Mesendoderm (in vitro differentiated cells): Measurements from ENCODE around the gene MYBPC2.

ENCODE experiments used
- DNase-seq: peaks from one replicate; pipeline ENCODE4 v3.0.0; 2013
- H2AK5ac ChIP-seq: 2 replicates; pipeline ENCODE4 v1.6.1; 2013; ENCODE audit warnings: low read length, inconsistent platforms
- H2BK120ac ChIP-seq: 2 replicates; pipeline ENCODE4 v1.6.1; 2013; ENCODE audit warnings: low read depth, mild to moderate bottlenecking, low read length, moderate library complexity, mixed read lengths
- H2BK15ac ChIP-seq: replicated peaks from 2 replicates; pipeline ENCODE4 v1.6.1; 2013; ENCODE audit warnings: low read depth, mild to moderate bottlenecking, moderate library complexity
- H2BK5ac ChIP-seq: 2 replicates; pipeline ENCODE4 v1.6.1; 2013; ENCODE audit warnings: low read length, inconsistent platforms
- H3K18ac ChIP-seq: 2 replicates; pipeline ENCODE4 v1.6.1; 2013; ENCODE audit warnings: mild to moderate bottlenecking, low read length, mixed read lengths
- H3K23ac ChIP-seq: one replicate; pipeline ENCODE4 v1.6.1; 2013; ENCODE audit warnings: low read length
- H3K27ac ChIP-seq: 2 replicates; pipeline ENCODE4 v1.5.1; 2013; ENCODE audit warnings: low read depth, mild to moderate bottlenecking, inconsistent platforms, low read length, moderate library complexity
- H3K27me3 ChIP-seq: 2 replicates; pipeline ENCODE4 v1.6.1; 2013; ENCODE audit warnings: low read length, control low read depth, mild to moderate bottlenecking, inconsistent platforms; ENCODE audit not compliant: insufficient read depth, poor library complexity
- H3K36me3 ChIP-seq: 2 replicates; pipeline ENCODE4 v1.6.1; 2013; ENCODE audit warnings: low read length, inconsistent platforms; ENCODE audit not compliant: control insufficient read depth, insufficient read depth
- H3K4ac ChIP-seq: one replicate; pipeline ENCODE4 v1.6.1; 2013; ENCODE audit warnings: low read depth, mild to moderate bottlenecking, low read length, moderate library complexity
- H3K4me1 ChIP-seq: 2 replicates; pipeline ENCODE4 v1.6.1; 2013; ENCODE audit warnings: low read depth, low read length, inconsistent platforms; ENCODE audit not compliant: control insufficient read depth
- H3K4me2 ChIP-seq: 2 replicates; pipeline ENCODE4 v1.6.1; 2013; ENCODE audit warnings: low read length
- H3K4me3 ChIP-seq: 2 replicates; pipeline ENCODE4 v1.5.1; 2013; ENCODE audit warnings: mild to moderate bottlenecking, low read length
- H3K56ac ChIP-seq: one replicate; pipeline ENCODE4 v1.6.1; 2013; ENCODE audit warnings: low read length
- H3K79me1 ChIP-seq: 2 replicates; pipeline ENCODE4 v1.6.1; 2013; ENCODE audit warnings: low read length, inconsistent platforms
- H3K79me2 ChIP-seq: 2 replicates; pipeline ENCODE4 v1.6.1; 2013; ENCODE audit warnings: mild to moderate bottlenecking, low read length; ENCODE audit not compliant: control insufficient read depth, insufficient read depth
- H3K9ac ChIP-seq: 2 replicates; pipeline ENCODE4 v1.6.1; 2013; ENCODE audit warnings: low read length, inconsistent platforms
- H4K5ac ChIP-seq: one replicate; pipeline ENCODE4 v1.6.1; 2013; ENCODE audit warnings: low read length
- H4K8ac ChIP-seq: one replicate; pipeline ENCODE4 v1.6.1; 2013; ENCODE audit warnings: low read depth, mild to moderate bottlenecking, control low read depth, low read length, moderate library complexity
- WGBS: extraction: QIAGEN DNeasy Blood & Tissue Kit; methylation state at CpG from one replicate; pipeline ENCODE4 v1.1.7; 2013; ENCODE audit warnings: low lambda C conversion rate, missing lambda C conversion rate; ENCODE audit not compliant: insufficient coverage; ENCODE audit errors: extremely low coverage; 5-methylcytosine and 5-hydroxymethylcytosine counted together

The MYBPC2 gene

DNA sequence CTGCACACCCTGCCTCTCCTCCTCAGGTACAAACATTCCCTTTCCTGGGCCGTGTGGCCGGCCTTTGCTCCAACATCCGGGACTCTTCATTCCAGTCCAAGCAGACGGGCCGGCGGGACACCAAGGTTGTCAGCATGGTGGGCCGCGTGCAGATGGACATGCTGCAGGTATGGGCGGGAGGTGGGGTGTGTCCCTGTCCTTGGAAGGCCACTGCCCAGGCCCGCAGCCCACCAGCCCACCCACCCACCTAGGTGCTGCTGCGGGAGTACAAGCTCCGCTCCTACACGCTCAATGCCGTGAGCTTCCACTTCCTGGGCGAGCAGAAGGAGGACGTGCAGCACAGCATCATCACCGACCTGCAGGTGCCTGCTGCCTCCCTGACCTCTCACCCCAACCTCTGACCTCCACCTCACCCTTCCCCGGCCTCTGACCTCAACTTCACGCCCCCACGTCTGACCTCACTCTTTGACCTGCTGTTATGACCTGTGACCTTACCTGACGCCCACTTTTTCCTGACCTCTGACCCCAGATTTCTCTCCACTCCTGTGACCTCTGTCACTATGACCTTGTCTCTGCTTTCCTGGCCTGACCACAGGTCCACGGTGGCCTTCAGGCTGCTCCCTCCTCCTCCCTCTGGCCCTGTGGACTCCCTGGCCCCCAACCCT is 26.4 kb upstream of the MYBPC2 start:
- no peaks in the 10 kb centered on the region for H3K79me1 ChIP-seq
- no peak overlapping the region for H2BK15ac ChIP-seq
- H3K27ac ChIP-seq: no peak overlapping the region
- H3K4me1 ChIP-seq: no peaks in the 10 kb centered on the region
- no peak overlapping the region for H3K18ac ChIP-seq
- no peak overlapping the region for H2BK120ac ChIP-seq
- H3K4me2 ChIP-seq: no peak overlapping the region
- DNase-seq: no peak
- H3K79me2 ChIP-seq: no peaks in the 10 kb centered on the region
- no peak overlapping the region for H3K9ac ChIP-seq
- no peak overlapping the region for H4K8ac ChIP-seq
- no peak overlapping the region for H3K4ac ChIP-seq
- H3K4me3 ChIP-seq: no peak overlapping the region
- no peak overlapping the region for H2BK5ac ChIP-seq
- WGBS: no CpG with 5 or more reads among the region's 22 CpGs
- H3K23ac ChIP-seq: no peak overlapping the region
- H3K27me3 ChIP-seq: no peaks in the 10 kb centered on the region
- no peak overlapping the region for H4K5ac ChIP-seq
- peaks cover 12% of the 10 kb centered on the region for H3K36me3 ChIP-seq
- H3K56ac ChIP-seq: no peak overlapping the region
- no peak overlapping the region for H2AK5ac ChIP-seq

DNA sequence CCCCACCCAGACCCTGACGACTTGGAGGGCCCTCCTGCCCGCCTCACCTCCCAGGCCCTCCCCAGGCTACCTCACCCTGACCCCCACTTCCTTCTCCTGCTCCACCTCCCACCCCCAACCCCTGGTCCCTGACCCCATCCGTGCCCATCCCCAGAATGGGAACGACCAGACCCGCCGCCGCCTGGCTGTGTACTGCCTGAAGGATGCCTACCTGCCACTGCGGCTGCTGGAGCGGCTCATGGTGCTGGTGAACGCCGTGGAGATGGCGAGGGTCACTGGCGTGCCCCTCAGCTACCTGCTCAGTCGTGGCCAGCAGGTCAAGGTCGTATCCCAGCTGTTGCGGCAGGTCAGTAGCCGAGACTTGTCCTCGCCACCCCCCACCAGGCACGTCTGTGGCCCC is 25.9 kb upstream of the MYBPC2 start:
- no CpG with 5 or more reads among the region's 19 CpGs for WGBS
- Histone ChIP-seq H3K9ac (no peak overlapping the region), H3K79me2 (no peaks in the 10 kb centered on the region), H3K27ac (no peak overlapping the region), H2BK5ac (no peak overlapping the region), H4K5ac (no peak overlapping the region), H3K4ac (no peak overlapping the region), H2AK5ac (no peak overlapping the region), H3K79me1 (no peaks in the 10 kb centered on the region), H2BK15ac (no peak overlapping the region), H3K36me3 (peaks cover 12% of the 10 kb centered on the region), H3K27me3 (no peaks in the 10 kb centered on the region), H3K4me1 (no peaks in the 10 kb centered on the region), H2BK120ac (no peak overlapping the region), H3K56ac (no peak overlapping the region), H3K18ac (no peak overlapping the region), H3K23ac (no peak overlapping the region), H4K8ac (no peak overlapping the region), H3K4me3 (no peak overlapping the region), H3K4me2 (no peak overlapping the region)
- DNase-seq: no peak

DNA sequence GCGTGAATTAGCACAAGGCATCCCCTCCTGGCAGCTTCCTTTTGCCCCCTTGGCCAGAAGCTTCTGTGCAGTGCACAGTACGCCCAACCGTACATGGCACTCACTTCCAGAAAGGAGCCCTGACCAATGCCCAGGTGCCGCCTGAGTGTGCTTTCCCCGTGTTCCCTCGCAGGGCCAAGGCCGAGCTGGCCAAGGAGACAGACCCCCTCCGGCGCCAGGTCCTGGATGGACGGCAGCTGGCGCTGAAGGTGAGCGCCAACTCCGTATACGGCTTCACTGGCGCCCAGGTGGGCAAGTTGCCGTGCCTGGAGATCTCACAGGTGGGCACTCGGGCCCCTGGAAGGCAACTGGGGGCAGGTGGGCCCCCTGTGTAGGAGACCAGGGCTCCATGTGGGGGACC is 23.3 kb upstream of the MYBPC2 start:
- Histone ChIP-seq H3K4me1 (no peaks in the 10 kb centered on the region), H2AK5ac (no peak overlapping the region), H4K8ac (no peak overlapping the region), H3K23ac (no peak overlapping the region), H2BK5ac (no peak overlapping the region), H3K4me2 (no peak overlapping the region), H3K9ac (no peak overlapping the region), H3K56ac (no peak overlapping the region), H2BK15ac (no peak overlapping the region), H4K5ac (no peak overlapping the region), H3K79me2 (no peaks in the 10 kb centered on the region), H3K79me1 (no peaks in the 10 kb centered on the region), H3K18ac (no peak overlapping the region), H2BK120ac (no peak overlapping the region), H3K27ac (no peak overlapping the region), H3K36me3 (peaks cover 10% of the 10 kb centered on the region), H3K4me3 (no peak overlapping the region), H3K27me3 (no peaks in the 10 kb centered on the region), H3K4ac (no peak overlapping the region)
- no CpG with 5 or more reads among the region's 17 CpGs for WGBS
- no peak for DNase-seq

DNA sequence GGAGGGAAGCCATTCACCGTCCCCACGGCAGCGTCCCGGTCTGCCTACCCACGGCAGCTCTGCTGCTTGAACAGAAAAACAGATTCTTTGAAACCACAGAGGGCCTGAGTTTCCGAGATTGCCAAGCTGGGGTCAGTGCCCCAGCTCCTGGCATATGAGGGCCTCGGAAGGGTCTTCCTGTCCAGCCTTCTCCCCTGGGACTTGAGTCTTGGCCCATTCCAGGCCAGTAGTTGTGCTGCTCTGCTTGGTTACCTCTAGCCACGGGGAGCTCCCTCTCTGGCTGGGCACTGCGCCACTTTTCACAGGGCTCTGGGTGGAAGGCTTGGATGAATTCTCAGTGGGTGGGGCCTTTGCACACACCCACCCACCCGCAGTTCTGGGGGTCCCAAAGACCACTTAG is 22.6 kb upstream of the MYBPC2 start:
- H2AK5ac ChIP-seq: no peak overlapping the region
- H3K56ac ChIP-seq: no peak overlapping the region
- H3K79me2 ChIP-seq: no peaks in the 10 kb centered on the region
- no peaks in the 10 kb centered on the region for H3K4me1 ChIP-seq
- H4K8ac ChIP-seq: no peak overlapping the region
- H3K9ac ChIP-seq: no peak overlapping the region
- no peak overlapping the region for H2BK15ac ChIP-seq
- H3K27ac ChIP-seq: no peak overlapping the region
- H3K4me3 ChIP-seq: no peak overlapping the region
- H3K18ac ChIP-seq: no peak overlapping the region
- H3K36me3 ChIP-seq: peaks cover 10% of the 10 kb centered on the region
- no peaks in the 10 kb centered on the region for H3K27me3 ChIP-seq
- no CpG with 5 or more reads among the region's 10 CpGs for WGBS
- H3K79me1 ChIP-seq: no peaks in the 10 kb centered on the region
- H2BK5ac ChIP-seq: no peak overlapping the region
- DNase-seq: no peak
- H3K4me2 ChIP-seq: no peak overlapping the region
- H3K4ac ChIP-seq: no peak overlapping the region
- H3K23ac ChIP-seq: no peak overlapping the region
- no peak overlapping the region for H2BK120ac ChIP-seq
- no peak overlapping the region for H4K5ac ChIP-seq

DNA sequence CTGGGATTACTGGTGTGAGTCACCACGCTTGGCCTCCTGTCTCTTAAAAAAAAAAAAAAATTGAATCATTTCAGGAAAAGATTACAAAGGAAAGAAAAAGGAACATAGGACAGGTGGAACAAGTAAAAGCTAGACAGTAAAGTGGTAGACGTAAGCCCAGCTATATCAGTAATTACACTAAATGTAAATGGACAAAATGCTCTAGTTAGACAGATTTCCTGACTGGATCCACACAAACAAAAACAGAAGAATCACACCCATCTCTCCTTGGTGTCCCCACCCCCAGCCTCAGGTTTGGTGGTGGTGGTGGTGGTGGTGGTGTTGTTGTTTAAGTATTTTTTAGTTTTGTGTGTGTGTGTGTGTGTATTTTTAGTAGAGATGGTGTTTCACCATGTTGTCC is 20.3 kb upstream of the MYBPC2 start:
- H3K4ac ChIP-seq: no peak overlapping the region
- H3K4me3 ChIP-seq: no peak overlapping the region
- no peak overlapping the region for H3K4me2 ChIP-seq
- no peak overlapping the region for H3K56ac ChIP-seq
- no peak overlapping the region for H3K9ac ChIP-seq
- no peak overlapping the region for H2BK15ac ChIP-seq
- no peak overlapping the region for H3K18ac ChIP-seq
- no CpG with 5 or more reads among the region's 2 CpGs for WGBS
- no peak overlapping the region for H2BK120ac ChIP-seq
- H3K4me1 ChIP-seq: no peaks in the 10 kb centered on the region
- peaks cover 4% of the 10 kb centered on the region for H3K36me3 ChIP-seq
- no peaks in the 10 kb centered on the region for H3K79me1 ChIP-seq
- no peak overlapping the region for H4K8ac ChIP-seq
- no peak overlapping the region for H3K27ac ChIP-seq
- H3K23ac ChIP-seq: no peak overlapping the region
- H4K5ac ChIP-seq: no peak overlapping the region
- no peak overlapping the region for H2AK5ac ChIP-seq
- DNase-seq: no peak
- H2BK5ac ChIP-seq: no peak overlapping the region
- H3K79me2 ChIP-seq: no peaks in the 10 kb centered on the region
- H3K27me3 ChIP-seq: no peaks in the 10 kb centered on the region

DNA sequence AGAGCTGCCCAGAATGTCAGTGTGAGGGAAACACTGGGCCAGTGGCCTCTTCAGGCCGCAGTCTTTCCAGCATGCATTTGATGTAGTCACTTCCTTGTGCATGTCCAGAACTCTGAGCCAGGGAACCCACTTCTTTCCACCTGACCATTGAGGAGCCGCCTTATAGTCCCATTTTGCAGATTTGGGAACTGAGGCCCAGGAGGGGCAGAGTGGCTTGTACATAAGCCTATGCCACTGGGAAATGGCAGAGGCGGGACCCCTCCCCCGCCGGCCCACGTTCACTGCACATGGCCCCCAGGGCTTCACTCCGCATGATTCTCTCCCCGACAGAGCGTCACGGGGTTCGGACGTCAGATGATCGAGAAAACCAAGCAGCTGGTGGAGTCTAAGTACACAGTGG is 19.6 kb upstream of the MYBPC2 start:
- DNase-seq: no peak

More for the DNA sequence above, 19.6 kb upstream of the MYBPC2 start:
- no peak overlapping the region for H3K9ac ChIP-seq
- no peak overlapping the region for H2BK5ac ChIP-seq
- no peak overlapping the region for H2AK5ac ChIP-seq
- no peak overlapping the region for H4K8ac ChIP-seq
- H3K4me3 ChIP-seq: no peak overlapping the region
- no peak overlapping the region for H3K4me2 ChIP-seq
- WGBS: no CpG with 5 or more reads among the region's 13 CpGs
- H2BK120ac ChIP-seq: no peak overlapping the region
- H3K4ac ChIP-seq: no peak overlapping the region
- H3K4me1 ChIP-seq: no peaks in the 10 kb centered on the region
- H2BK15ac ChIP-seq: no peak overlapping the region
- no peaks in the 10 kb centered on the region for H3K27me3 ChIP-seq
- no peaks in the 10 kb centered on the region for H3K79me2 ChIP-seq
- H3K18ac ChIP-seq: no peak overlapping the region
- H3K27ac ChIP-seq: no peak overlapping the region
- no peak overlapping the region for H3K23ac ChIP-seq
- no peak overlapping the region for H3K56ac ChIP-seq
- no peaks in the 10 kb centered on the region for H3K79me1 ChIP-seq
- H4K5ac ChIP-seq: no peak overlapping the region
- H3K36me3 ChIP-seq: peaks cover 4% of the 10 kb centered on the region
